ENCODE results near the gene WFDC12. TPM values are rescaled to one million over a fixed set of nuclear protein-coding genes. Genes with fewer than 3 reads are reported as not detected.

WFDC12 gene
- total RNA-seq, 1 donor from 2014 or later, result 1.1 TPM

DNA sequence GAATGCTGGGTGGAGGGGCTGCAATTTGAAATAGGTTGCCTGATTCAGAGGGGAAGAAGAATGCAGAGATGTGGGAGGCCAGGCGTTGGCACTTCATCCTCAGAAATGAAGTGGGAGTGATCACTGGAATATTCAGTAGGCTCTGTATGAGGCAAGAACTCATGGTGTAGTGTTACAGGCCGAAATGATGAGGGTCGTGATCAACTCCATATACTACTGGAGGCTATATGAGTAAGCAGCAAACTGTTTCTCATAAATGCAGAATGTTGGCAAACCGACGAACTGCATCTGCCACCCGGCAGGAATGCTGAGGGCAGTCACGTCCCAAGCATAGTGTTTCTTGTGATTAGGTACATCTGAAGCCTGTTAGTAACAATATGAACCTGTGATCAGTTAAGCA, 36.0 kb downstream of the WFDC12 start:
- DNase-seq, result no peak

DNA sequence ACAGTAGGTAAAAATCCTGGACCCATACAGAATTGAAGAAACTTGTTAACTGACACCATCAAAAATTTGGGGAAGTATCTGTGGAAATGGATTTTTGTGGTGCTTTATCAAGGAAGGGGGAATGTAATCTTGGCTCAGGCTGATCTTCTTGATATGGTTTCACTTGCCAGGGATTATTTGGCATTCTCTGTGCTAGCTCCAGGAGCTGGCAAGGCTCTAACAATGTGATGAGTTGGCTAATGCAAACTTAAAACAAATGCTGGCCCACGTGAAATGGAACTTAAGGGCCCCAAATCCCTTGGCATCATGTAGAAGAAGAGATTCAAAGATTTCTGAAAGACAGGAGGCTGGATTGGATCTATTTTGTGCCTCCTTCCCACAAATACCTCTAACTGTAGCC, 36.5 kb downstream of the WFDC12 start:
- no peak for DNase-seq

DNA sequence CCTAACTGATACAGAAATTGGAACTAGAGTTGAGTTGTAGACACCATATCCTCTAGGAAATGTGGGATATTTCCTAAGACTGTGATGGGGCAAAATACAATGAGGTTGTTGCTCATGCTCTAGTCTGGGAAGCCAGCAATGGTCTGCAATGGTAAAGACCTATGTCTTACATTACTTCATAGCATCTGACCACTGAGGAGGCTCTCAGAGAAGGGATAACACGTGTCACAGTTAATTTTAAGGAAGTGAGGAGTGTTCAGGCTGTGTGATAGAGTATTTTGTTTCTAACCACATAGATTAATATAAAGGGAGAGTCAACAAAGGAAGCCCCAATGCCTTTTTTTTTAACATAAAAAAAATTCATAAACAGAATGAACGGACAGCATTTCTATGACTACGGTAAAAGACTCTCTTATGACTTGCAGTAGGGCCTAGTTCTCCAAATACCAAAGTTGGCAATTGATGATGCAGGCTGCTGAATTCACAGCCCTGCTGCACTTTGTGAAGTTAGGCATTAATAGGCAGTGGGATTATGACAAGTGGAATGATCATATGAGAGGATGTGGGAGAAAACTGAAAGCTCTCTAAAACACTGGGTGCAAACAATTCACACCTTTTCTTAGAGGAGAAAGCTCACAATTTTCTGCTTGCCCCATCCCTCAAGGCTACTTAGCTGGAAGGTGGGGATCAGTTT, 37.0 kb downstream of the WFDC12 start:
- no peak for DNase-seq

DNA sequence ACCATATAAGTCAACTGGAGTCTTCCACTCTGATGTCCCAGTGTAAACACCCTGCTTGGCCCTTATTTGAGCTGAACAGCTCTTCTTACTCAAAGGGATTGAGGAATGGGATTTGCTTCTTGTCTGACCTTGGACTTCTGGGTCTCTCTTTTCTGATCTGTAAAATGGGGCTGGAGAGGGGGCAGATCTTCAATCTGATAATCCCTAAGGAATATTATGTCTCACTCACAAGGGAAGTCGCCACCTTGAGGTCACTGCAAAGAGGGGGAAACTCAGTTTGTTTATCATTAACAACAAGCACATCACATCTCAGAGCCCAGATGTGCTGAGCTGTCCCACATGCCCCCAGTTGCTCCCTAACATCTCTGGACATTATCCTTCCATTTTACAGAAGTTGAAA, 38.4 kb downstream of the WFDC12 start:
- DNase-seq, result no peak

DNA sequence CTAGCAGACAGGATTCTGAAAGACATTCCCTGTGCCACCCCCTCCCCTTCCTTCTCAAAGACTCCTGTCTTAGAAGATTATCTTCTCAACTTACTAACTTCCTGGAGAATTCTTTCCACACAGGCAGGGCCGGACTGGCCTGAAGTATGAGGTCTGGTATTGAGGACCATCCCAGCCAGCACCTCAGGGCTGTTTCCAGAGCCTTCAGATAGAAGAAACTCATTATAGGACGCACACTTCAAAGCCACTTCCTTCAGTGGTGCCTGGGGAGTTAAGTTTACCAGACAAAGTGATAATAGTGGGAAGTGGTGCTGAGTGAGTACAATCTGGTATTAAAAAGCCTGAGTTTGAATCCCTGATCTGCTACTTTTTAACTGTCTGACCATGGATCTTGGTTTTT, 39.0 kb downstream of the WFDC12 start:
- DNase-seq, result no peak

DNA sequence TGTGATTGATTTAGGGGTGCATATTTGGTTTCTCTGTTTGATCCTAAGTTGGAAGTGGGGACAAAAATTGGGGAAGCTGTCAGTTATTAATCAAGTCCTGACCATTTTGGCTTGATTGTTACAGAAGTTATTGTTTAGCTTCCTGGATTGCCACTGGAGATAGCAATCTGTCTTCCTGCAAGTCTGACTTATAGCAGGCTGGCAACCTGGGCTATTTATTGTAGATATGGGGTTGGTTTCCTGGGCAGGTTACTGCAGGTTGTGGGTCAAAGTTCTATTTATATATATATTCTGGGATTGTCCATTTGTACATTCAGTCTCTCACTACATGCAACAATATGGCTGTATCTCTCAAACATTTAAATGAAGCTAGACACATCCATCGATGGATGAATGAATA, 41.1 kb downstream of the WFDC12 start:
- no peak for DNase-seq

DNA sequence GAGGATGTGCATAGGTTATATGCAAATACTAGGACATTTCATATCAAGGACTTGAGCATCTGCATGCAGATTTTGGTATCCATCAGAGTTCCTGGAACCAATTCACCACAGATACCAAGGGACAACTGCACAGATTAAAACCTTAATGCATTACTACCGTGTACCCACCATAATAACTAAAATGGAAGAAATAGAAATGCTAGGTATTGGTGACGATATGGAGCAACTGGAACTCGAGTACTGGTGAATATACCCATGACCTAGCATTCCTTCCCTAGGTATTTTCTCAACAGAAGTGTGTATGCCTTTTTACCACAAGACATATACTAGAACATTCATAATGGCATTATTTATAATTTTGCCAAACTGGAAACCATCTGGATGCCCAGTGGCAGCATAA, 41.8 kb downstream of the WFDC12 start:
- DNase-seq, result no peak

DNA sequence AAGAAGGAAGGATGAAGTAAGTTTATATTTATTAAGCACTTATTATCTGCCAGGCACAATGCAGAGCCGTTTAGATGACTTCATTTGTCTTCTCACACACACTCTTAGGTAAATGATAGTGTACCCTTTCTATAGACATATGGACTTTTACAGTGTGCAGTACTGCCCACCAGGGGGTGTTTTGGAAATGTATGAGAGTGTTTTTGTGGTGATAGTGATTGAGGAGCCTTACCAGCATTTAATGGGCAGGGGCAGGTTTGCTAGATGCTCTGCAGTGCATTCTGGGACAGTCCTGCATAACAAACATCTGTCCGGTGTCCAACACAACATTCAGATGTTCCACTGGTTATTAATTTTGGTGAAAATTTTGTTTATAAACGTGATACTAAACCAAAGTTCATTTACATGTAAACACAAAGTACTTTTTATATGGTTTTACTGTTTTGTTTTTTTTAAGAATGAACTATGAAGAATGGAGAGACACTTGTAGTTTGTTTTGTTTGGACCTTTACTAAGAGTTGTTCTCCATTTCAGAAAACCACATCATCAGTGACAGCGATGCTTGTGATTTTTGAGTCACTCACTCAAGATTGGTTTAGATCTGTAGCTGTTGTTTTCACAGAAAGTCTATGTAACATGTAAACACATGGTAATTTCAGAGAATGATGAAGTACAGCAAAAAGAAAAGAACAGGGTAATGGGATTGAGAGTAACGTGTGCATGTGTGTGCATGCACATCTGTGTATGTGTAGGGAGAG, 43.2 kb downstream of the WFDC12 start:
- DNase-seq, result no peak

DNA sequence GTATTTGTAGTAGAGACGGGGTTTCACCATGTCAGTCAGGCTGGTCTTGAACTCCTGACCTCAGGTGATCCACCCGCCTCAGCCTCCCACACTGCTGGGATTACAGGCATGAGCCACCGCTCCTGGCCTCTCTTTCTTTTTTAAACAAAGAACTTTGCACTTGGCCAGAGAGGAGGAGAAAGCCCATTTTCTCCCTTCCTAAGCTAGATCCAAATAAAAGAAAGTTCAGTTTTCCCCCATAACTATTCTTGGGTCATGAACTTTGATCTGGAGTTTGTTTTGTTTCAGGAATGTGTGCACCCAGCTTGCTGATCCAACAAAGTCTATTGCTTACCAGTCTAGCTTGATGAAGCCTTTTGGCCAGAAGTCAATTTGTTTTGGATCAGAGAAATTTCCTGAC, 46.7 kb downstream of the WFDC12 start:
- DNase-seq, result no peak

Other genes with a start within 250 kb of the WFDC12 start
- gene YWHAB, start 238.8 kb downstream of the WFDC12 start, total RNA-seq, result 87.6 TPM
- gene PABPC1L, start 214.4 kb downstream of the WFDC12 start, total RNA-seq, result 18.3 TPM
- 4.8 TPM for gene TOMM34, start 164.1 kb downstream of the WFDC12 start, total RNA-seq
- gene STK4, start 158.0 kb downstream of the WFDC12 start, total RNA-seq, result 28.3 TPM
- gene KCNS1, start 23.3 kb downstream of the WFDC12 start, total RNA-seq, result 0.49 TPM
- 5.2 TPM for gene WFDC5, start 9.3 kb downstream of the WFDC12 start, total RNA-seq
- 509 TPM for gene PI3, start 50.4 kb upstream of the WFDC12 start, total RNA-seq
- not detected for gene SEMG1, start 82.6 kb upstream of the WFDC12 start, total RNA-seq
- not detected for gene SEMG2, start 96.9 kb upstream of the WFDC12 start, total RNA-seq
- gene SLPI, start 130.1 kb upstream of the WFDC12 start, total RNA-seq, result 52.0 TPM
- gene RBPJL, start 182.4 kb upstream of the WFDC12 start, total RNA-seq, result not detected
- gene MATN4, start 183.8 kb upstream of the WFDC12 start, total RNA-seq, result 0.99 TPM
- 48.8 TPM for gene SDC4, start 224.0 kb upstream of the WFDC12 start, total RNA-seq
- gene SYS1, start 238.7 kb upstream of the WFDC12 start, total RNA-seq, result 12.7 TPM

Data from skin of body (tissue), 2 donors.